Kidney epithelial cell (primary cell): ENCODE measurements around the gene CHRNB1. TPM values are rescaled to one million over a fixed set of nuclear protein-coding genes. Genes with fewer than 3 reads are reported as not detected.
"Not testable (repeated sequence)": the region's sequence is repeated elsewhere in the genome, so short reads cannot be mapped to it uniquely, and the experiment has no call there.

ENCODE experiments used
- DNase-seq: peaks from one replicate; pipeline ENCODE4 v3.0.0-alpha.2; 2010; ENCODE audit warnings: low read depth
- H3K27me3 ChIP-seq: 2 replicates; pipeline ENCODE4 v1.6.0; 2011; ENCODE audit warnings: low read length; ENCODE audit not compliant: control insufficient read depth, insufficient read depth
- H3K36me3 ChIP-seq: 2 replicates; pipeline ENCODE4 v1.5.1; 2011; ENCODE audit warnings: low read length; ENCODE audit not compliant: control insufficient read depth, insufficient read depth
- H3K4me3 ChIP-seq: 2 replicates; pipeline ENCODE4 v1.5.1; 2011; ENCODE audit warnings: low read depth, mild to moderate bottlenecking, control low read depth, low read length
- total RNA-seq: library from RNA; depleted of rRNA; stranded (reverse); fragments of >200 nt; gene quantifications from 2 replicates; pipeline ENCODE4 v1.2.3, GENCODE V29; 2015
- TF ChIP-seq, protein P1 (sequence below): IDR thresholded peaks from 2 replicates; pipeline ENCODE4 v1.5.1; 2011; ENCODE audit warnings: mild to moderate bottlenecking, moderate library complexity, low read length, control low read depth, inconsistent platforms; ENCODE audit not compliant: insufficient read depth, poor library complexity, severe bottlenecking

Gene CHRNB1
- total RNA-seq, 1 donor from 2014 or later = 21.6 TPM

GRCh38 chr17:7476951-7477350 is 32.1 kb downstream of the CHRNB1 start:
- TF ChIP-seq, protein P1, sequence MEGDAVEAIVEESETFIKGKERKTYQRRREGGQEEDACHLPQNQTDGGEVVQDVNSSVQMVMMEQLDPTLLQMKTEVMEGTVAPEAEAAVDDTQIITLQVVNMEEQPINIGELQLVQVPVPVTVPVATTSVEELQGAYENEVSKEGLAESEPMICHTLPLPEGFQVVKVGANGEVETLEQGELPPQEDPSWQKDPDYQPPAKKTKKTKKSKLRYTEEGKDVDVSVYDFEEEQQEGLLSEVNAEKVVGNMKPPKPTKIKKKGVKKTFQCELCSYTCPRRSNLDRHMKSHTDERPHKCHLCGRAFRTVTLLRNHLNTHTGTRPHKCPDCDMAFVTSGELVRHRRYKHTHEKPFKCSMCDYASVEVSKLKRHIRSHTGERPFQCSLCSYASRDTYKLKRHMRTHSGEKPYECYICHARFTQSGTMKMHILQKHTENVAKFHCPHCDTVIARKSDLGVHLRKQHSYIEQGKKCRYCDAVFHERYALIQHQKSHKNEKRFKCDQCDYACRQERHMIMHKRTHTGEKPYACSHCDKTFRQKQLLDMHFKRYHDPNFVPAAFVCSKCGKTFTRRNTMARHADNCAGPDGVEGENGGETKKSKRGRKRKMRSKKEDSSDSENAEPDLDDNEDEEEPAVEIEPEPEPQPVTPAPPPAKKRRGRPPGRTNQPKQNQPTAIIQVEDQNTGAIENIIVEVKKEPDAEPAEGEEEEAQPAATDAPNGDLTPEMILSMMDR = no peak
- Histone ChIP-seq H3K36me3 (no peaks in the 10 kb centered on the region), H3K4me3 (no peak overlapping the region), H3K27me3 (no peaks in the 10 kb centered on the region)
- no peak for DNase-seq

GRCh38 chr17:7477392-7478275 is 32.8 kb downstream of the CHRNB1 start:
- Histone ChIP-seq H3K4me3 (peak overlapping the region; percentile 91), H3K27me3 (no peaks in the 10 kb centered on the region), H3K36me3 (no peaks in the 10 kb centered on the region)
- TF ChIP-seq, protein P1 = no peak
- no peak for DNase-seq

DNA sequence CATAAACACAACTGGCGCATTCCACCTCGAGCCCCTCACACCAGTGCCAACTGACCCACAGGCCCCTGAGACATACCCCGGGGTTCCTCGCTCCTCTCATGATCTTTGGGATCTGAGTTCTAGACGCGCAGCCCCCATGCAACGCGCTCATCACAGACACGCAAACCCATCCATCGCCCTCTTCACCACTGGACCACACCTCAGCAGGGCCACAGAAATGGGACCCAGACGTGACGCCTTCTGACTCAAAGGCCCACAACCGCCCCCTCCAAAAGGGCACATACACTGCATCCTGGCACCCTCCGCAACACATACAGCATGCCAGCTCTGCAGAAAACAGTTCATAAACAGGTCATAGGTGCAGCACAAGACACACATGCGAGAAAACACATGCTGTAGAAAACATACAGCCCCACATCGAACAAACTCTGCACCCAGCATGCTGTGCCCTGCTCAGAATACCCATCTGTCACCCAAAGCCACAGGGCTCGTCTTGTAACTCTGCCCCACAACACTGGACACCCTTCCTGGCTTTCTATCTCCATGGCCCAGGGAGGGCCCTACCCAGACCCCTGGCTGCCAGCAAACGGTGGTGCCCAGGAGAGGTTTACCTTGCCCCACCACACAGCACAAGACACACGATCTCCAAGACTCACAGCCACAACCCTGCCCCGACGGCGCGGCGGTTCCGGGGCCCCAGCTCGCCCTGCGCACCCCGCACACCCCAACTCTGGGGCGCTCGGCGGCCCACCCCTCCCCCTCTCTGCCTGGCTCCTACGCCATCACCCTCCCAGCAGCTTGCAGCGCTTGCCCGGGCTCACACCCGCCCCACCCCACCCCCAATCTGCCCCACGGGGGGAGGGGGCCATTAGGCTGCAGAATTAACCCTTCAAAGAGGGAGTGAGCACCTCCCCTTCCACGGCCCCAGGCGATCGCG is 33.7 kb downstream of the CHRNB1 start:
- TF ChIP-seq, protein P1 = no peak
- Histone ChIP-seq H3K27me3 (no peaks in the 10 kb centered on the region), H3K36me3 (no peaks in the 10 kb centered on the region), H3K4me3 (peak overlapping the region; percentile 91)
- no peak for DNase-seq

DNA sequence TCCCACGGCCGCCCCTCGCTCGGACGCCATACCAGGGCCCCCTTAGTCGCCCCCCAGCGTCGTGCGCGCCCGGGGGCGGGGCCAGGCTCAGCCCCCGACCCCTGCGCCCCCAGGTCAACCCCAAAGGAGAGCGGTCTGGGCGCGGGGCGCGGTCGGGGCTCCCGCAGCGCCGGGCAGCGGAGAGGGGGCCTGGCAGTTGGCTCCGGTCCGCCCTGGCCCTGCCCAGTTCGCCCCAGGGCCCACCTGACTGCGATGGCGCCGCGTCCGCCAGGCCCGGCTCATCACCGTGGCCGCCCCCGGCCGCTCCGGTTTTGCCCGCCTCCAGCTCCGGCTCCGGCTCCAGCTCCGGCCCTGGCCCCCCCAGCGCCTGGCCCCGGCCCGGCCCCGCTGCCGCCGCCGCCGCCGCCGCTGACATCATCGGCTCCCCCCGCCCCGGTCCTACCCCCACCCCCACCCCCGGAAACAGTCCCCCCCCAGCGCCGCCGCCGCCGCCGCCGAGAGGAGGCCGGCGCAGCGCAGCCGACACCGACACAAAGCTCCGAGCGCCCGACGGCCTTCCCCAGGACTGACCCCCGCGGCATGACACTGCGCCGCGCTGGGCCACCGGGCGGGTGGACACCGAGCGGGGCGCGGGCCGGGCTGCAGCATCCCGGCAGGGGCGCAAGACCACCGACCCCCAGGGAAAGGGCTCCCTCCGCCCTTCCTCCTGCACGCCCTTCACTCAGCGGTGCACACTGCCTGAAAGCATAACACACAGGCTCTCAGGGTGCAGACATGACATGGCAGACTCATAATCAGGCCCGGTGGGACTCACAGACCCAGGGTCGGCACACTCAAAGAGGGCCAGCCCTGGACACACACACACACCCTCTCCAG is 34.6 kb downstream of the CHRNB1 start, which contains the start of gene ZBTB4:
ZBTB4 (minus strand) TSS at position 419 of the 876 bp plus-strand sequence. CDS start 12,830 bp downstream, outside the sequence.
- TF ChIP-seq, protein P1 = no peak
- DNase-seq = no peak
- H3K27me3 ChIP-seq = no peaks in the 10 kb centered on the region
- H3K36me3 ChIP-seq = no peaks in the 10 kb centered on the region
- peak within 1 kb of the TSS; percentile 91 for H3K4me3 ChIP-seq

DNA sequence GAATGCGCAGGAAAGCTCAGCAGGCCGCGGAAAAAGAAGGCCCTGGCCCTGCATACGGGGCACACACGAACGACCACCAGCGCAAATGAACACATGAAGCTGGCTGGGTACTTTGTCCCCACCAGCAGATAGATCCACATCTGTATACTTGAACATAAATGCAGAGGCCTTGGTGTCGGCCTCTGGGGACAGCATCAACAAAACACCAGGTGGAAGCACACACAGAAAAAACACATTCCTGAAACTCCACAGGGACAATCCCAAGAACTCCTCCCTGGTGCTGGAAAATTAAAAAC is 35.2 kb downstream of the CHRNB1 start:
- DNase-seq = no peak
- Histone ChIP-seq H3K4me3 (peak overlapping the region; percentile 91), H3K27me3 (no peaks in the 10 kb centered on the region), H3K36me3 (no peaks in the 10 kb centered on the region)
- TF ChIP-seq, protein P1 = peak; percentile 10

GRCh38 chr17:7481275-7481674 is 36.4 kb downstream of the CHRNB1 start, which contains the start of gene SLC35G6:
Gene SLC35G6, plus strand, starts transcription at chr17:7481446. Its CDS starts 71 bp downstream, at chr17:7481517.
- not testable (repeated sequence) for DNase-seq, H3K27me3 ChIP-seq, H3K4me3 ChIP-seq, H3K36me3 ChIP-seq

DNA sequence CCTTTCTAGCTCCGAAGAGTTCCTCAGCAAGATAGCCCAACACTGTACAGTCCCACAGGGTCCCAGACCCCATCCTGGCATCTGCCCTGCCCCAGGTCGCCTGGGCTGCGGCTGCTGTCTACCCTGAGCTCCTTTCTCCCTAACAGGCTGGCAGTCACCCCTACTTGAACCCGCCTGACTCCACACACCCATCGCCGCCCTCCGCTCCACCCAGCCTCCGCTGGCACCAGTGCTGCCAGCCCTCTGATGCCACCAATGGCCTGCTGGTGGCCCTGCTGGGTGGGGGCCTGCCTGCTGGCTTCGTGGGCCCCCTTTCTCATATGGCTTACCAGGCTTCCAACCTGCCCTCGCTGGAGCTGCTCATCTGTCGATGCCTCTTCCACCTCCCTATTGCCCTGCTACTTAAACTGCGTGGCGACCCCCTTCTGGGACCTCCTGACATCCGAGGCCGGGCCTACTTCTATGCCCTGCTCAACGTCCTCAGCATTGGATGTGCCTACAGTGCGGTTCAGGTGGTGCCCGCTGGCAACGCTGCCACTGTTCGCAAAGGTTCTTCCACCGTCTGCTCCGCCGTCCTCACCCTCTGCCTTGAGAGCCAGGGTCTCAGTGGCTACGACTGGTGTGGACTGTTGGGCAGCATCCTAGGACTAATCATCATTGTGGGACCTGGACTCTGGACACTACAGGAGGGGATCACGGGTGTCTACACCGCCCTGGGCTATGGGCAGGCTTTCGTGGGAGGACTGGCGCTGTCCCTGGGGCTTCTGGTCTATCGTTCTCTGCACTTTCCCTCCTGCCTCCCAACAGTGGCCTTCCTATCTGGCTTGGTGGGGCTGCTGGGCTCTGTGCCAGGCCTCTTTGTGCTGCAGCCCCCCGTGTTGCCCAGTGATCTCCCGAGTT is 37.2 kb downstream of the CHRNB1 start:
- H3K27me3 ChIP-seq, H3K4me3 ChIP-seq, H3K36me3 ChIP-seq, DNase-seq: not testable (repeated sequence)
